ENCODE results near the gene TNFSF12. TPM values are rescaled to one million over a fixed set of nuclear protein-coding genes. Genes with fewer than 3 reads are reported as not detected.

TNFSF12 gene
- total and polyA plus RNA-seq, 9 of the 15 experiments (the other 6 are each of a cell fraction or from before 2014, with no cell fraction given), result 0.03 to 0.95 (median 0.19) TPM; not detected in 3

DNA sequence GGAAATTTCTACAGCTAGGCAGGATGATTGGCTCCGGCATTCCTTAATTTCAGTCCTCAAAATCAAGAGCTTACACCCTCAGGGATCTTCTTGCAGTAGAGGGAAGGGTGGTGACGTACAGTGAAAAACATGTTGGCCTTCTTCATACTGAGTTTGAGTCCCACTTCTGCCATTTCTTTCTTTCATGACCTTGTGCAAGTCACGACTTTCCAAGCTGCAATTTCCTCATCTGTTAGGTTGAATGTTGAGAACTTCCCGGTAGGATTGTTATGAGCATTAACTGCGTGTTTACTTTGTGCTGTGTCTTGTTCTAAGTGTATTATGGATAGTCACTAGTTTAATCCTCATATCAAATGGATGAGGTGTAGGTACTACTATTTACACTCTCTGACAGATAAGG, 20.7 kb downstream of the TNFSF12 start:
- intact Hi-C loops (cut with micrococcal nuclease) (no loop called here), in situ Hi-C loops (cut with MboI) (loop anchor here (25.0 kb wide), 1 partner anchor 532 kb away; the partner anchor contains the start of genes SLC16A11 and SLC16A13)
- 74% methylated on average over 4 of the region's 5 CpGs for WGBS (ENCODE audit: insufficient coverage, low coverage, missing lambda C conversion rate)
- Histone ChIP-seq H3K27me3 (ENCODE audit: control insufficient read depth in 2 of 2, insufficient read depth in 2 of 2, low read length in 2 of 2) (no peaks in the 10 kb centered on the region), H3K27ac (ENCODE audit: extremely low read depth, low read depth, low read length) (no peak overlapping the region), H3K9me3 (replicated peaks; ENCODE audit: control insufficient read depth, insufficient read depth, low read depth, low read length) (no peaks in the 10 kb centered on the region), H3K4me3 (no peak overlapping the region), H3K36me3 (ENCODE audit: control insufficient read depth, insufficient read depth, low read length) (peaks cover 79% of the 10 kb centered on the region), H3K9me1 (ENCODE audit: control insufficient read depth, insufficient read depth, low read length) (peaks cover 1% of the 10 kb centered on the region), H3K79me2 (ENCODE audit: control insufficient read depth, insufficient read depth, low read length) (peaks cover 26% of the 10 kb centered on the region), H2AFZ (ENCODE audit: low read depth, low read length) (no peak overlapping the region), H4K20me1 (replicated peaks; ENCODE audit: control insufficient read depth, insufficient read depth, low read length) (peaks cover 9% of the 10 kb centered on the region), H3K4me1 (replicated peaks in 1 of 2; ENCODE audit: control insufficient read depth in 2 of 2, insufficient read depth in 2 of 2, low read length in 2 of 2) (peaks cover 4 to 7% of the 10 kb centered on the region in 2 experiments; a peak in 4 of 5 replicates), H3K4me2 (ENCODE audit: insufficient read depth, low read length) (no peak overlapping the region), H3K9ac (ENCODE audit: insufficient read depth in 1 of 2, low read depth in 2 of 2, low read length in 2 of 2) (no peak overlapping the region)
- TF ChIP-seq, protein P1, sequence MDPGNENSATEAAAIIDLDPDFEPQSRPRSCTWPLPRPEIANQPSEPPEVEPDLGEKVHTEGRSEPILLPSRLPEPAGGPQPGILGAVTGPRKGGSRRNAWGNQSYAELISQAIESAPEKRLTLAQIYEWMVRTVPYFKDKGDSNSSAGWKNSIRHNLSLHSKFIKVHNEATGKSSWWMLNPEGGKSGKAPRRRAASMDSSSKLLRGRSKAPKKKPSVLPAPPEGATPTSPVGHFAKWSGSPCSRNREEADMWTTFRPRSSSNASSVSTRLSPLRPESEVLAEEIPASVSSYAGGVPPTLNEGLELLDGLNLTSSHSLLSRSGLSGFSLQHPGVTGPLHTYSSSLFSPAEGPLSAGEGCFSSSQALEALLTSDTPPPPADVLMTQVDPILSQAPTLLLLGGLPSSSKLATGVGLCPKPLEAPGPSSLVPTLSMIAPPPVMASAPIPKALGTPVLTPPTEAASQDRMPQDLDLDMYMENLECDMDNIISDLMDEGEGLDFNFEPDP (CRISPR knock-in tag; IDR thresholded peaks at IDR 0.05), result no peak
- no peak for TF ChIP-seq MAFK (IDR thresholded peaks at IDR 0.05; ENCODE audit: low read length)
- no peak for TF ChIP-seq ZNF780A (CRISPR knock-in tag; IDR thresholded peaks at IDR 0.05)
- TF ChIP-seq BACH1 (tag; IDR thresholded peaks at IDR 0.05), result no peak
- no peak for TF ChIP-seq SAP30 (IDR thresholded peaks at IDR 0.05; ENCODE audit: borderline replicate concordance, insufficient read depth, low read depth, low read length, poor library complexity, severe bottlenecking)
- TF ChIP-seq CTBP1 (IDR thresholded peaks at IDR 0.05; ENCODE audit: borderline replicate concordance), result no peak
- TF ChIP-seq ZNF445 (CRISPR knock-in tag; IDR thresholded peaks at IDR 0.05; ENCODE audit: low read depth), result no peak
- TF ChIP-seq TAF15 (IDR thresholded peaks at IDR 0.05; ENCODE audit: low read depth, low read length), result no peak
- TF ChIP-seq ZNF217 (CRISPR knock-in tag; IDR thresholded peaks at IDR 0.05), result no peak
- no peak for TF ChIP-seq HMGN3 (IDR thresholded peaks at IDR 0.05; ENCODE audit: borderline replicate concordance, extremely low read depth, insufficient read length, low read depth, low read length)
- TF ChIP-seq TAF7 (tag; IDR thresholded peaks at IDR 0.05), result no peak
- no peak for TF ChIP-seq ZNF584 (CRISPR knock-in tag; IDR thresholded peaks at IDR 0.05; ENCODE audit: low read depth)
- TF ChIP-seq SAFB2 (IDR thresholded peaks at IDR 0.05; ENCODE audit: borderline replicate concordance, low read depth, low read length, severe bottlenecking), result no peak
- TF ChIP-seq NR2F6 (CRISPR knock-in tag; IDR thresholded peaks at IDR 0.05), result no peak
- TF ChIP-seq, protein P2, sequence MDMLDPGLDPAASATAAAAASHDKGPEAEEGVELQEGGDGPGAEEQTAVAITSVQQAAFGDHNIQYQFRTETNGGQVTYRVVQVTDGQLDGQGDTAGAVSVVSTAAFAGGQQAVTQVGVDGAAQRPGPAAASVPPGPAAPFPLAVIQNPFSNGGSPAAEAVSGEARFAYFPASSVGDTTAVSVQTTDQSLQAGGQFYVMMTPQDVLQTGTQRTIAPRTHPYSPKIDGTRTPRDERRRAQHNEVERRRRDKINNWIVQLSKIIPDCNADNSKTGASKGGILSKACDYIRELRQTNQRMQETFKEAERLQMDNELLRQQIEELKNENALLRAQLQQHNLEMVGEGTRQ (CRISPR knock-in tag; IDR thresholded peaks at IDR 0.05), result no peak
- ATAC-seq, result no peak
- no TSS peak for BruUV-seq (replicated peaks)
- ChIA-PET POLR2A (interaction anchor here (1.0 to 6.7 kb wide), 3 partner anchors 9 to 14 kb away, joined by 4 to 46 read pairs (median 4); partner anchors contain the start of gene MPDU1), CTCF (ENCODE audit: low intra/inter-chr PET ratio) (no interaction called here)
- DNase-seq (ENCODE audit: extremely low read depth in 1 of 4, low spot score in 3 of 4), result no peak
- no peak for FAIRE-seq
